Upper lobe of left lung (tissue), 4 donors: ENCODE measurements around the gene RTTN.

Experiments used
- CTCF ChIP-seq, 6 experiments: fragments of 450-650 bp in 4 of 6; fragments of 200-600 bp in 2 of 6; sonication (generic) in 2 of 6; IDR thresholded peaks; one replicate each; pipeline ENCODE4 v1.5.1; 2016 to 2019; ENCODE audit warnings: antibody characterized with exemption in 6 of 6
- EP300 ChIP-seq, 4 donors: sonication (generic); formaldehyde crosslinking; IDR thresholded peaks; one replicate each; pipeline ENCODE4 v1.5.1; 2017; ENCODE audit warnings: antibody characterized with exemption in 4 of 4, control low read depth in 2 of 4
- POLR2A ChIP-seq, 4 donors: fragments of 450-650 bp; IDR thresholded peaks; one replicate each; pipeline ENCODE4 v1.5.1; 2016 to 2017; ENCODE audit warnings: antibody characterized with exemption in 4 of 4, mild to moderate bottlenecking in 2 of 4
- POLR2AphosphoS5 ChIP-seq, 2 donors: sonication (generic); formaldehyde crosslinking; IDR thresholded peaks; one replicate each; pipeline ENCODE4 v1.5.1; 2017; ENCODE audit warnings: antibody characterized with exemption in 2 of 2

DNA sequence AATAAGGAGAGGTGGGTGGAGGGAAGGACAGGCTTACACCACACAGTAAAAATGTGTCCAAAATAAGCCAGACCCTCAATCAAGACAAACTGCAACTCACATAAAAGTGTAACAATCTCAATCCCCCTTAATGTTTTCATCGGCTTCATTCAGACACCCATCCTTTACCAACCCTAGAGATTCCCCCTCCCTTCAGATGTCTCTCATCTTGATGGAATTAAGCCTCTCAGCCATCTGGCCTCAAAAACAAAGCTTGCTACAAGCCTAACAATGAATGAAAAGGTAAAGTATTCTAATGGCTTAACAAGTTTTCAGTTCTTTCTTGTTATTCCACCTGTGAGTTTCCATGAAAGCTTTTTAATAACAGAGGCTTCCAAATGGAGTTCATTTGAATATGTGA, 5.2 kb downstream of the RTTN start:
- TF ChIP-seq CTCF (IDR thresholded peaks at IDR 0.05) (no peak), POLR2A (IDR thresholded peaks at IDR 0.05) (no peak), EP300 (IDR thresholded peaks at IDR 0.05) (no peak), POLR2AphosphoS5 (IDR thresholded peaks at IDR 0.05) (no peak)
